Activated CD8-positive, alpha-beta memory T cell treated with anti-CD3 and anti-CD28 coated beads, Interleukin-2, amount 10 ng/mL, durations not matched to agents 7 days and 5 days (primary cell): ENCODE measurements around the gene TMPRSS13. TPM values are rescaled to one million over a fixed set of nuclear protein-coding genes. Genes with fewer than 3 reads are reported as not detected.

Experiments used
- ATAC-seq: fragments of 150-1000 bp; cut with Tn5 transposase; one replicate; pipeline ENCODE4 v1.10.0; 2021; ENCODE audit warnings: moderate library complexity
- CTCF ChIA-PET: fragments of 350-600 bp; sonication (Branson Sonifier 250); formaldehyde crosslinking; loops from one replicate; lab custom pipeline; 2021; ENCODE audit warnings: antibody characterized with exemption; lab: Charles Lee
- DNase-seq: peaks from one replicate; pipeline ENCODE4 v3.0.0-alpha.2; 2020
- H3K27ac Mint-ChIP-seq: one replicate; pipeline ENCODE4 v1.8.0; 2021; ENCODE audit warnings: mild to moderate bottlenecking, mixed read lengths
- H3K27me3 Mint-ChIP-seq: one replicate; pipeline ENCODE4 v1.8.0; 2021; ENCODE audit warnings: mixed read lengths
- H3K36me3 Mint-ChIP-seq: one replicate; pipeline ENCODE4 v1.8.0; 2021; ENCODE audit warnings: mild to moderate bottlenecking, mixed read lengths
- H3K4me1 Mint-ChIP-seq: one replicate; pipeline ENCODE4 v1.8.0; 2021; ENCODE audit warnings: mixed read lengths
- H3K4me3 Mint-ChIP-seq: one replicate; pipeline ENCODE4 v1.8.0; 2021; ENCODE audit warnings: mild to moderate bottlenecking, moderate library complexity, mixed read lengths
- H3K9me3 Mint-ChIP-seq: one replicate; pipeline ENCODE4 v1.8.0; 2022; ENCODE audit warnings: low read depth, mixed read lengths
- total RNA-seq, 2 experiments: library from RNA; stranded (reverse); gene quantifications; one replicate each; pipeline ENCODE4 v1.2.3, GENCODE V29; 2021

Gene TMPRSS13
- total RNA-seq, 2 experiments from 2014 or later: 1.7 to 2.0 TPM

DNA sequence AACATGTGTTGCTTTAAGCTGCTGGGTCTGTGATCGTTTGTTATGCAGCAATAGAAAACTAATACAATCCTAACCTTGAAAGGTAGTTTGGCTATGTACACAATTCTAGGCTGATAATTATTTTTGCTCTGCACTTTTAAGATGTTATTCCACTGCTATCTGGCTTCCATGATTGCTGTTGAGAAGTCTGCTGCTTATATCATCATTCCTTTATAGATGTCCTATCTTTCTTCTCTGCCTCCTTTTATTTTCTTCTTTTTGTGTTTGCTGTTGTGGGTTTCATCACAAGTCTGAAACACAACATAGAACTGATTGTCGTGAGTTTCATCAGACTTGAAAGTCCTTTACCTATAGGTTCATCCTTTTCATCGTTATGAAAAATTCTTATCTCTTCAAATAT, 76.9 kb downstream of the TMPRSS13 start:
- Mint-ChIP-seq H3K36me3 (peaks cover 19% of the 10 kb centered on the region), H3K4me3 (no peak overlapping the region), H3K27me3 (peaks cover 27% of the 10 kb centered on the region), H3K4me1 (peaks cover 9% of the 10 kb centered on the region), H3K27ac (no peak overlapping the region), H3K9me3 (peaks cover 8% of the 10 kb centered on the region)
- DNase-seq (no peak), ATAC-seq (no peak)
- CTCF ChIA-PET: interaction anchor here (1.1 to 3.0 kb wide), 4 partner anchors 12 to 202 kb away, joined by 4 to 14 read pairs (median 4); no protein-coding TSS in a partner anchor

- Mint-ChIP-seq H3K36me3 (peaks cover 19% of the 10 kb centered on the region), H3K27ac (no peak overlapping the region), H3K27me3 (peaks cover 24% of the 10 kb centered on the region), H3K4me1 (peaks cover 9% of the 10 kb centered on the region), H3K9me3 (peaks cover 8% of the 10 kb centered on the region), H3K4me3 (no peak overlapping the region)
- DNase-seq (no peak), ATAC-seq (no peak)
- CTCF ChIA-PET: interaction anchor here (1.3 to 4.4 kb wide), 5 partner anchors 12 to 202 kb away, joined by 4 to 31 read pairs (median 4); no protein-coding TSS in a partner anchor
These were observed 77.3 kb downstream of the TMPRSS13 start for GRCh38 chr11:117851852-117852251.

DNA sequence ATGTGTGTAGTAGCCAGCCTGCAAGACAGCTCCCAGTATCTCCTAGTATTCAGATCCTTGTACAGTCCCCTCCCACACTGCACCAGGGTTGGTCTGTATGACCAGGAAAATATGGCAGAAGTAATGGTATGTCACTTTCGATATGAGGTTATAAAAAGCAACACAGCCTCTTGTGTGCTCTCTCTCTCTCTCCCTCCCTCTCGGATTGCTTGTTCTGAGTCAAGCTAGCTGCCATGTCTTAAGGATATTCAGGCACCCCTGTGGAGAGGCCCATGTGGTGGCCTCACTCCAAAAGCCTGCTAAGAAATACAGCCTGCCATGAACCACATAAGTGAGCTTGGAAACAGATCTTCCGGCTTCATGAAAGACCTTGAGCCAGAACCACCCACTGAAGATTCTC, 78.1 kb downstream of the TMPRSS13 start:
- ATAC-seq: no peak
- Mint-ChIP-seq H3K9me3 (peaks cover 8% of the 10 kb centered on the region), H3K27ac (no peak overlapping the region), H3K4me1 (peaks cover 9% of the 10 kb centered on the region), H3K36me3 (peaks cover 19% of the 10 kb centered on the region), H3K4me3 (no peak overlapping the region), H3K27me3 (peaks cover 25% of the 10 kb centered on the region)
- peak; percentile 18 for DNase-seq
- CTCF ChIA-PET: interaction anchor here (0.9 to 4.4 kb wide), 5 partner anchors 28 to 203 kb away, joined by 3 to 31 read pairs (median 4); no protein-coding TSS in a partner anchor

Other genes with a start within 250 kb of the TMPRSS13 start
- 1 to 10 TPM in 1 of 2 experiments, under 1 TPM in 1; 0.42 to 1.4 TPM for gene DSCAML1, start 132.2 kb downstream of the TMPRSS13 start, total RNA-seq
- 10 to 100 TPM; 13.1 to 19.0 TPM for gene FXYD2, start 104.7 kb downstream of the TMPRSS13 start, total RNA-seq
- under 1 TPM; 0.12 to 0.20 TPM for gene FXYD6, start 52.7 kb downstream of the TMPRSS13 start, total RNA-seq
- 100 to 1,000 TPM; 247 to 260 TPM for gene IL10RA, start 57.0 kb upstream of the TMPRSS13 start, total RNA-seq
- under 1 TPM; 0.12 to 0.76 TPM for gene TMPRSS4, start 147.7 kb upstream of the TMPRSS13 start, total RNA-seq
- 1 to 10 TPM; 3.2 to 4.0 TPM for gene SMIM35, start 157.6 kb upstream of the TMPRSS13 start, total RNA-seq
- gene SCN4B, start 223.4 kb upstream of the TMPRSS13 start, total RNA-seq: under 1 TPM in 1 of 2 experiments, not detected in 1; 0.54 TPM
- not detected for gene SCN2B, start 247.2 kb upstream of the TMPRSS13 start, total RNA-seq